Measurements from ENCODE around the gene ATP13A4.

Gene ATP13A4

GRCh38 chr3:193387596-193387995 is 167.1 kb downstream of the ATP13A4 start:
- no peak for DNase-seq

DNA sequence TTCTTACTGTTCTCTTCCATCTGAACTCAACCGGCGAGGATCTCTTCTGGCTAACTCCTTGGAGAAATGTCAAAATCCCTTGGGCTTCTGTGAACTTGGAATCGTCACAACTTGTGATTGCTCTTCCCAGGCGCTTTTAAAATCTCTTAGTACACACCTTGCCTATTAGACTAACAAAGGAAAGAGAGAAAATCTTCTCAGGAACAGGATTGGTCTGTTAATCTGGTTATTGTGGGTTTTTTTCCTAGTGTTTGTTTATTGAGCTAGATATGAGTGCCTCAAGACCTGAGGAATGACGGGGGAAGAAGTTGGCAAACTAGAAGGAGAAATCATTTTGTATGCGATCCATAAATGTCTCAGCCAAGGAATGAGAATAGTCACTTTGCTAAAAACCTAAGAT is 176.0 kb downstream of the ATP13A4 start, which contains the start of gene ATP13A5:
ATP13A5 (minus strand) TSS at position 48 of the 400 bp plus-strand sequence; CDS start at position 20, 28 bp downstream.
- DNase-seq: no peak

GRCh38 chr3:193377591-193377990 is 177.1 kb downstream of the ATP13A4 start:
- DNase-seq: no peak

GRCh38 chr3:193375614-193376013 is 179.1 kb downstream of the ATP13A4 start:
- no peak for DNase-seq

DNA sequence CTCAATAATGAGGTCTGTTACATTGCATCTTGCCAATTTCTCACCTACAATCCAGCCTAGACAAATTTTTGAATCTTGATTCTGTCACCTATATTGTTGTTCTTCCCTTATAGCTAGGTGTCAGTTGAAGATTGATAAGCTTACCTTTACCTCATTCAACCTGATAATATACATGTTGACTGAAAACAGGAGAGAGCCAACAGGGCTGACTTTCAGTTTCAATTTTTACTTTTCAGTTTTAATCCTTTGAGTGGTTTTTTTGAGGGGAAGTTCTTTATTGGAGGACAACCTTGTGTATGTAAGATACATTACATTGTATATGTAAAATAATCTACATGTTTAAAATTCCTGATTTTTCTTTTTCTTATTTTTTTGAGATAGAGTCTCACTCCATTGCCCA is 181.9 kb downstream of the ATP13A4 start:
- no peak for DNase-seq

DNA sequence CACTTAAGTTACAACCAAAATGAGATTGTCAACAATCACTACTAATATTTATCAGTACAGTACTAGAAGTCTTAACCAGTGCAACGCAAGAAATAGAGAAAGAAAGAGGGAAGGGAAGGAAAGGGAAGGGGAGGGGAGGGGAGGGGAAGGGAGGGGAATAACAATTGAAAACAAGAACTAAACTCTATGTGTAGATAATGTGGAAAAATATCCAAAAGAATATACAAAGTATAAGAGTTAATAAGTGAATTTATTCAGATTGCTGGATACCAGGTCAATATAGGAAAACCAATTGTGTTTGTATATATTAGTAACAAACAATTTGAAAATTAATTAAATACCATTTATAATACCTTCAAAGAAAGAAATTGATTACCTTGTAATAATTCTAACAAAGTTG is 186.8 kb downstream of the ATP13A4 start:
- DNase-seq: no peak

DNA sequence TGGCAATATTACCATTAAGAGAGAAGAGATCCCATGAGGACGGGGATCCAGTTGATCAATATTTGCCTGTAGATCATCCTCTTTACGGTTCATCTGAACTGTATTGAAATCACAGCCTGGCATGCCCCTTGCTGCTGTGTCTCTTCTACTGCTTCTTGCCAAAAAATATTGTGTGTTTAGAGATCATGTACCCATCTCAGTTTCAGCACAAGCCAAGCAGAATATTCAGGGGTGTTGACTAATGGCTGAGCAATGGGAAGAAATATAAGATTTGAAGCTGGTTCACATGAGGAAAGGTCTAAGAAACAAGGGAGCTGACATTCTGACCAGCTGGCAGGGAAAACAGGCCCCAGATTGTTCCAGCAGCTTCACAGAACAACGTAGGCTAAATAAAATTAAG is 197.4 kb downstream of the ATP13A4 start:
- no peak for DNase-seq

DNA sequence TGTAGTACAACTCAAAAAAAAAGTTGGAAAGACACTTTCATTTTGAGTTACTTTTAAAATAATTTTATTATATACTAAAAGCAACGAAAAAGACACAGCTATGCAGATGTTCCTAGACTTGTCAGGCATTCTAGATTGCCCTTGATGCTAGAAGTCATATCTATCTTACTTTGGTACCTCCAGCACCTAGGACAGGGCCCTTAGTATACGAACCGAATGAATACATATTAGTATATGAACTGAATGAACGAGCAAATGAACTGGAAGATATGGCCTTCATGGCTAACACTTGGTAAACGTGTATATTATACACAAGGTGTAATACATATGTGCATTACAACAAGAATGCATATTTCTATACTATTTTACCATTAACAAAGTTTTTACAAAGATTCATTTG is 200.3 kb downstream of the ATP13A4 start:
- no peak for DNase-seq
